GM12878 (cell line): Measurements from ENCODE around the gene GGN. TPM values are rescaled to one million over a fixed set of nuclear protein-coding genes. Genes with fewer than 3 reads are reported as not detected.

Source experiments
- ATAC-seq: fragments of 200-7000 bp; cut with Tn5 transposase; 3 replicates; pipeline ENCODE4 v1.9.1; 2020; ENCODE audit warnings: mild to moderate bottlenecking, moderate library complexity
- BruUV-seq: library from RNA; stranded (reverse); fragments of 400-500 nt; replicated peaks from 2 replicates; lab custom pipeline; 2021; lab: Mats Ljungman, UMichigan
- CTCF ChIA-PET: fragments of 300-600 bp; sonication (Branson Sonifier 250); formaldehyde crosslinking; extraction: SDS; loops from one replicate; lab custom pipeline; 2021; ENCODE audit warnings: inconsistent platforms; lab: Yijun Ruan, JAX
- POLR2A ChIA-PET: fragments of 350-600 bp; formaldehyde crosslinking; extraction: SDS; loops from one replicate; lab custom pipeline; 2021; ENCODE audit warnings: inconsistent platforms; lab: Charles Lee
- RAD21 ChIA-PET: fragments of 300-600 bp; sonication (Branson Sonifier 250); formaldehyde crosslinking; loops from one replicate; lab custom pipeline; 2023; ENCODE audit warnings: antibody characterized with exemption; ENCODE audit not compliant: unreplicated experiment; lab: Charles Lee
- SMC1A ChIA-PET: fragments of 300-600 bp; sonication (Branson Sonifier 250); formaldehyde crosslinking; loops from one replicate; lab custom pipeline; 2023; ENCODE audit not compliant: unreplicated experiment, uncharacterized antibody; lab: Charles Lee
- DNase-seq: peaks from one replicate; pipeline ENCODE4 v3.0.0-alpha.2; 2011; ENCODE audit warnings: low read depth, low spot score
- FAIRE-seq: peaks from 3 replicates; lab custom pipeline; 2011; peaks lifted over from hg19 to GRCh38; lab: Jason Lieb, UNC
- H2AFZ ChIP-seq: 2 replicates; pipeline ENCODE4 v1.6.0; 2011; ENCODE audit warnings: low read depth, low read length, control low read depth; ENCODE audit not compliant: control insufficient read depth
- H3K27ac ChIP-seq: 2 replicates; pipeline ENCODE4 v1.5.1; 2011; ENCODE audit warnings: control low read depth; ENCODE audit not compliant: control insufficient read depth, insufficient read depth
- H3K27me3 ChIP-seq, 2 experiments: replicated peaks in 1 of 2; 2 replicates each; pipeline versions ENCODE4 v1.6.0 to v1.6.1; 2011; ENCODE audit warnings: low read length in 1 of 2; ENCODE audit not compliant: control insufficient read depth in 2 of 2, insufficient read depth in 2 of 2
- H3K36me3 ChIP-seq, 2 experiments: 2 replicates each; pipeline ENCODE4 v1.5.1; 2011; ENCODE audit warnings: low read length in 1 of 2; ENCODE audit not compliant: control insufficient read depth in 2 of 2, insufficient read depth in 2 of 2
- H3K4me1 ChIP-seq: 2 replicates; pipeline ENCODE4 v1.6.1; 2011; ENCODE audit warnings: mild to moderate bottlenecking, low read length, moderate library complexity, mixed read lengths; ENCODE audit not compliant: control insufficient read depth, insufficient read depth
- H3K4me2 ChIP-seq: 2 replicates; pipeline ENCODE4 v1.6.0; 2011; ENCODE audit warnings: control low read depth; ENCODE audit not compliant: control insufficient read depth, insufficient read depth
- H3K4me3 ChIP-seq: fragments of 200-600 bp; sonication (generic); 2 replicates; pipeline ENCODE4 v1.5.1; 2016
- H3K79me2 ChIP-seq: 2 replicates; pipeline ENCODE4 v1.6.0; 2011; ENCODE audit warnings: low read length; ENCODE audit not compliant: control insufficient read depth, insufficient read depth
- H3K9ac ChIP-seq: 2 replicates; pipeline ENCODE4 v1.8.0; 2011; ENCODE audit warnings: low read length, control low read depth, mixed read lengths; ENCODE audit not compliant: control insufficient read depth, insufficient read depth
- H3K9me3 ChIP-seq: replicated peaks from 3 replicates; pipeline ENCODE4 v1.5.1; 2011; ENCODE audit warnings: mild to moderate bottlenecking, low read length; ENCODE audit not compliant: control insufficient read depth, insufficient read depth
- H4K20me1 ChIP-seq: 2 replicates; pipeline ENCODE4 v1.6.0; 2011; ENCODE audit not compliant: control insufficient read depth, insufficient read depth
- E2F4 ChIP-seq: IDR thresholded peaks from 2 replicates; pipeline ENCODE4 v1.6.1; 2012; ENCODE audit warnings: low read depth, low read length, improper control_type of control experiment
- MEF2A ChIP-seq: IDR thresholded peaks from 2 replicates; pipeline ENCODE4 v1.6.1; 2011; ENCODE audit warnings: low read depth, mild to moderate bottlenecking, low read length, moderate library complexity; ENCODE audit not compliant: insufficient read depth
- RBBP5 ChIP-seq: fragments of 200-600 bp; sonication (generic); conservative IDR thresholded peaks from 2 replicates; pipeline ENCODE4 v1.6.1; 2016
- RELB ChIP-seq: fragments of 450-650 bp; IDR thresholded peaks from 2 replicates; pipeline ENCODE4 v1.6.1; 2017; ENCODE audit warnings: low read depth, mild to moderate bottlenecking, moderate library complexity
- WGBS: methylation state at CpG from one replicate; pipeline ENCODE4 v1.1.6; 2016; ENCODE audit warnings: low lambda C conversion rate; ENCODE audit not compliant: insufficient replicate concordance, insufficient coverage; ENCODE audit errors: missing lambda C conversion rate; 5-methylcytosine and 5-hydroxymethylcytosine counted together
- in situ Hi-C: fragments of 300-500 bp; cut with MboI; formaldehyde crosslinking; loops from 9 replicates; pipeline ENCODE4 v1.14.3; 2018; ENCODE audit warnings: mixed read lengths
- intact Hi-C: fragments of 100-400 bp; cut with micrococcal nuclease; formaldehyde crosslinking; loops from one replicate; pipeline ENCODE4 v1.14.2; 2022; ENCODE audit not compliant: unreplicated experiment
- polyA plus RNA-seq, 11 experiments: library from polyadenylated mRNA; depleted of rRNA in 4 of 11; unstranded in 6 of 11; stranded (reverse) in 5 of 11; fragments of >200 nt; fragmentation: Nextera tagmentation in 4 of 11; fragmentation: Illumina TruSeq in 1 of 11; extraction: Ambion mirVana in 4 of 11; extraction: Trizol in 1 of 11; gene quantifications; 1 replicate in 1 of 11; 2 replicates in 10 of 11; pipeline versions ENCODE4 v1.2.1 to v1.2.3, GENCODE V29; 2011 to 2016; ENCODE audit warnings: inconsistent platforms in 2 of 11, missing spikeins in 2 of 11, low read depth in 1 of 11
- total RNA-seq, 4 experiments: library from RNA; depleted of rRNA in 3 of 4; stranded (reverse); fragments of >200 nt in 3 of 4; fragmentation: Illumina TruSeq in 1 of 4; extraction: Trizol in 1 of 4; gene quantifications; 2 replicates each; pipeline versions ENCODE4 v1.2.1 to v1.2.3, GENCODE V29; 2013 to 2021

The GGN gene
- total and polyA plus RNA-seq, 10 of the 15 experiments (the other 5 are each of a cell fraction or from before 2014, with no cell fraction given), result not detected

GRCh38 chr19:38355728-38356725, 31.8 kb downstream of the GGN start:
- no peaks in the 10 kb centered on the region for H4K20me1 ChIP-seq
- H2AFZ ChIP-seq, result no peak overlapping the region
- no peak for DNase-seq
- in situ Hi-C loops, result no loop called here
- H3K9me3 ChIP-seq, result no peaks in the 10 kb centered on the region
- no peaks in the 10 kb centered on the region for H3K4me1 ChIP-seq
- ATAC-seq, result no peak
- CTCF ChIA-PET, result no interaction called here
- BruUV-seq, result no TSS peak
- SMC1A ChIA-PET, result no interaction called here
- H3K79me2 ChIP-seq, result no peaks in the 10 kb centered on the region
- intact Hi-C loops, result no loop called here
- no peak overlapping the region for H3K4me3 ChIP-seq
- RAD21 ChIA-PET, result no interaction called here
- no peak overlapping the region for H3K9ac ChIP-seq
- POLR2A ChIA-PET, result no interaction called here
- H3K27ac ChIP-seq, result no peak overlapping the region
- H3K36me3 ChIP-seq, result no peaks in the 10 kb centered on the region
- FAIRE-seq, result no peak
- TF ChIP-seq E2F4 (no peak), MEF2A (no peak), RBBP5 (no peak), RELB (no peak)
- no peaks in the 10 kb centered on the region; a peak in 2 of 4 replicates for H3K27me3 ChIP-seq
- WGBS, result 47% methylated on average over 16 of the region's 16 CpGs
- H3K4me2 ChIP-seq, result no peak overlapping the region
